Mesenchymal stem cell (in vitro differentiated cells and primary cell): ENCODE measurements around the gene GARIN1A.
"Not testable (repeated sequence)": the region's sequence is repeated elsewhere in the genome, so short reads cannot be mapped to it uniquely, and the experiment has no call there.

Source experiments
- DNase-seq: peaks from one replicate; pipeline ENCODE4 v3.0.0-alpha.2; 2013
- H2AFZ ChIP-seq: one replicate; pipeline ENCODE4 v1.6.1; 2013; ENCODE audit warnings: low read depth, mild to moderate bottlenecking, control low read depth, inconsistent platforms, low read length, moderate library complexity
- H2AK5ac ChIP-seq: 2 replicates; pipeline ENCODE4 v1.6.1; 2013; ENCODE audit warnings: low read length, moderate library complexity, mild to moderate bottlenecking, inconsistent platforms; ENCODE audit not compliant: severe bottlenecking
- H2BK120ac ChIP-seq: one replicate; pipeline ENCODE4 v1.6.1; 2013; ENCODE audit warnings: low read depth, mild to moderate bottlenecking, inconsistent platforms, low read length, moderate library complexity
- H2BK12ac ChIP-seq, 2 experiments: one replicate each; pipeline ENCODE4 v1.6.1; 2013; ENCODE audit warnings: inconsistent platforms in 2 of 2, low read length in 2 of 2, mild to moderate bottlenecking in 2 of 2, moderate library complexity in 2 of 2, control low read depth in 1 of 2
- H2BK15ac ChIP-seq: one replicate; pipeline ENCODE4 v1.6.1; 2013; ENCODE audit warnings: mild to moderate bottlenecking, low read depth, inconsistent platforms; ENCODE audit not compliant: poor library complexity, severe bottlenecking
- H2BK5ac ChIP-seq: 2 replicates; pipeline ENCODE4 v1.6.1; 2013; ENCODE audit warnings: low read depth, mild to moderate bottlenecking, low read length, control low read depth, inconsistent platforms; ENCODE audit not compliant: poor library complexity, severe bottlenecking
- H3K14ac ChIP-seq, 2 experiments: one replicate each; pipeline ENCODE4 v1.6.1; 2013; ENCODE audit warnings: inconsistent platforms in 2 of 2, low read length in 2 of 2, control low read depth in 1 of 2, mild to moderate bottlenecking in 1 of 2, moderate library complexity in 1 of 2
- H3K18ac ChIP-seq, 2 experiments: one replicate each; pipeline ENCODE4 v1.6.1; 2013; ENCODE audit warnings: inconsistent platforms in 2 of 2, low read length in 2 of 2, control low read depth in 1 of 2, low read depth in 1 of 2, mild to moderate bottlenecking in 1 of 2
- H3K23ac ChIP-seq, 2 experiments: one replicate each; pipeline ENCODE4 v1.6.1; 2013; ENCODE audit warnings: inconsistent platforms in 2 of 2, low read length in 2 of 2, mild to moderate bottlenecking in 2 of 2, moderate library complexity in 2 of 2, control low read depth in 1 of 2
- H3K27ac ChIP-seq: 2 replicates; pipeline ENCODE4 v1.5.1; 2013; ENCODE audit warnings: mild to moderate bottlenecking, moderate library complexity, low read length, control low read depth, inconsistent platforms; ENCODE audit not compliant: poor library complexity, severe bottlenecking
- H3K27me3 ChIP-seq, 2 experiments: 2 replicates each; pipeline versions ENCODE4 v1.6.1 to v1.7.0; 2013; ENCODE audit warnings: low read length in 2 of 2, mild to moderate bottlenecking in 2 of 2, moderate library complexity in 2 of 2, control low read depth in 1 of 2, inconsistent platforms in 1 of 2; ENCODE audit not compliant: control insufficient read depth in 1 of 2, insufficient read depth in 1 of 2
- H3K36me3 ChIP-seq, 2 experiments: 2 replicates each; pipeline versions ENCODE4 v1.6.1 to v1.7.0; 2013; ENCODE audit warnings: low read length in 2 of 2, control low read depth in 1 of 2, inconsistent platforms in 1 of 2, low read depth in 1 of 2, mild to moderate bottlenecking in 1 of 2; ENCODE audit not compliant: insufficient read depth in 2 of 2, control insufficient read depth in 1 of 2
- H3K4ac ChIP-seq, 2 experiments: one replicate each; pipeline ENCODE4 v1.6.1; 2013; ENCODE audit warnings: inconsistent platforms in 2 of 2, low read length in 2 of 2, mild to moderate bottlenecking in 2 of 2, moderate library complexity in 2 of 2, control low read depth in 1 of 2, low read depth in 1 of 2
- H3K4me1 ChIP-seq: 2 replicates; pipeline ENCODE4 v1.6.1; 2013; ENCODE audit warnings: low read depth, low read length, control low read depth; ENCODE audit not compliant: control insufficient read depth, insufficient read depth
- H3K4me2 ChIP-seq: 2 replicates; pipeline ENCODE4 v1.6.1; 2013; ENCODE audit warnings: low read length, mild to moderate bottlenecking, inconsistent platforms; ENCODE audit not compliant: poor library complexity, severe bottlenecking
- H3K4me3 ChIP-seq, 2 experiments: 2 replicates each; pipeline versions ENCODE4 v1.5.1 to v1.7.0; 2013; ENCODE audit warnings: low read length in 2 of 2, mild to moderate bottlenecking in 2 of 2, control low read depth in 1 of 2, low read depth in 1 of 2; ENCODE audit not compliant: insufficient read depth in 1 of 2
- H3K79me1 ChIP-seq: replicated peaks from 2 replicates; pipeline ENCODE4 v1.6.1; 2013; ENCODE audit warnings: mild to moderate bottlenecking, control low read depth, low read length, inconsistent platforms; ENCODE audit not compliant: poor library complexity, severe bottlenecking
- H3K9ac ChIP-seq: 2 replicates; pipeline ENCODE4 v1.7.0; 2013; ENCODE audit warnings: mild to moderate bottlenecking, low read length, moderate library complexity
- H3K9me3 ChIP-seq: 2 replicates; pipeline ENCODE4 v1.7.0; 2013; ENCODE audit warnings: mild to moderate bottlenecking, low read length; ENCODE audit not compliant: control insufficient read depth
- H4K8ac ChIP-seq: one replicate; pipeline ENCODE4 v1.6.1; 2013; ENCODE audit warnings: inconsistent platforms, mild to moderate bottlenecking, low read length, moderate library complexity
- H4K91ac ChIP-seq: one replicate; pipeline ENCODE4 v1.6.1; 2013; ENCODE audit warnings: mild to moderate bottlenecking, low read length, inconsistent platforms
- WGBS: methylation state at CpG from one replicate; pipeline ENCODE4 v1.1.7; 2013; ENCODE audit warnings: mixed read lengths; 5-methylcytosine and 5-hydroxymethylcytosine counted together

GARIN1A gene

GRCh38 chr7:128676665-128677064 lies 4.6 kb downstream of the GARIN1A start:
- H3K4me1 ChIP-seq: no peaks in the 10 kb centered on the region
- H3K23ac ChIP-seq: no peak overlapping the region
- WGBS: 100% methylated on average over 4 of the region's 4 CpGs
- no peak overlapping the region for H3K9ac ChIP-seq
- H3K27me3 ChIP-seq: peaks cover 0 to 3% of the 10 kb centered on the region in 2 experiments
- no peak overlapping the region for H3K27ac ChIP-seq
- no peak for DNase-seq
- no peak overlapping the region for H3K14ac ChIP-seq
- H4K8ac ChIP-seq: no peak overlapping the region
- H4K91ac ChIP-seq: no peak overlapping the region
- H2BK5ac ChIP-seq: no peak overlapping the region
- H3K18ac ChIP-seq: no peak overlapping the region
- H3K4me2 ChIP-seq: no peak overlapping the region
- H3K9me3 ChIP-seq: no peaks in the 10 kb centered on the region
- H2AK5ac ChIP-seq: no peak overlapping the region
- H2AFZ ChIP-seq: no peak overlapping the region
- H3K36me3 ChIP-seq: peaks cover 4 to 26% of the 10 kb centered on the region in 2 experiments
- no peak overlapping the region for H3K4ac ChIP-seq
- no peaks in the 10 kb centered on the region for H3K79me1 ChIP-seq
- no peak overlapping the region for H2BK15ac ChIP-seq
- no peak overlapping the region for H3K4me3 ChIP-seq
- H2BK120ac ChIP-seq: no peak overlapping the region
- H2BK12ac ChIP-seq: no peak overlapping the region

- Histone ChIP-seq H2BK5ac (no peak overlapping the region), H3K27me3 (no peaks in the 10 kb centered on the region), H3K36me3 (peaks cover 12 to 54% of the 10 kb centered on the region in 2 experiments), H3K27ac (no peak overlapping the region), H2BK12ac (no peak overlapping the region), H4K91ac (no peak overlapping the region), H2BK120ac (no peak overlapping the region), H3K9ac (no peak overlapping the region), H2AK5ac (no peak overlapping the region), H3K23ac (no peak overlapping the region), H3K79me1 (no peaks in the 10 kb centered on the region), H4K8ac (no peak overlapping the region), H3K14ac (no peak overlapping the region), H3K4me2 (no peak overlapping the region), H2BK15ac (no peak overlapping the region), H3K4me3 (no peak overlapping the region), H3K4ac (no peak overlapping the region), H3K9me3 (no peaks in the 10 kb centered on the region), H3K4me1 (no peaks in the 10 kb centered on the region), H3K18ac (no peak overlapping the region), H2AFZ (no peak overlapping the region)
- DNase-seq: no peak
- WGBS: 92% methylated on average over 5 of the region's 6 CpGs
These were observed 7.8 kb downstream of the GARIN1A start for GRCh38 chr7:128679920-128680319.

GRCh38 chr7:128681794-128682537 lies 9.9 kb downstream of the GARIN1A start:
- Histone ChIP-seq H3K23ac (no peak overlapping the region), H3K27me3 (no peaks in the 10 kb centered on the region), H2BK12ac (no peak overlapping the region), H4K8ac (no peak overlapping the region), H3K18ac (no peak overlapping the region), H3K27ac (no peak overlapping the region), H2BK5ac (no peak overlapping the region), H3K4me1 (no peaks in the 10 kb centered on the region), H3K4ac (no peak overlapping the region), H3K9me3 (no peaks in the 10 kb centered on the region), H3K36me3 (peaks cover 12 to 72% of the 10 kb centered on the region in 2 experiments), H3K9ac (no peak overlapping the region), H2AFZ (no peak overlapping the region), H2BK120ac (no peak overlapping the region), H3K79me1 (no peaks in the 10 kb centered on the region), H2BK15ac (no peak overlapping the region), H3K14ac (no peak overlapping the region), H4K91ac (no peak overlapping the region), H2AK5ac (no peak overlapping the region), H3K4me3 (no peak overlapping the region), H3K4me2 (no peak overlapping the region)
- DNase-seq: no peak
- WGBS: 64% methylated on average over 3 of the region's 3 CpGs

- not testable (repeated sequence) for H4K91ac ChIP-seq, H3K9me3 ChIP-seq, DNase-seq, H3K9ac ChIP-seq, H3K27ac ChIP-seq, H2AK5ac ChIP-seq, H3K4me3 ChIP-seq, H2BK5ac ChIP-seq, H3K27me3 ChIP-seq, H2BK15ac ChIP-seq, H2AFZ ChIP-seq, H3K4ac ChIP-seq, H3K79me1 ChIP-seq, H2BK120ac ChIP-seq, H3K23ac ChIP-seq, H3K18ac ChIP-seq, H4K8ac ChIP-seq, H2BK12ac ChIP-seq, H3K14ac ChIP-seq, H3K4me2 ChIP-seq, H3K4me1 ChIP-seq
- H3K36me3 ChIP-seq: peaks cover 12 to 80% of the 10 kb centered on the region in 2 experiments
- 100% methylated on average over 1 of the region's 1 CpG for WGBS
These were observed 11.2 kb downstream of the GARIN1A start for GRCh38 chr7:128683270-128683669.
